Liver (tissue), 9 donors: Measurements from ENCODE around the gene FOXC2. TPM values are rescaled to one million over a fixed set of nuclear protein-coding genes. Genes with fewer than 3 reads are reported as not detected.

Experiments used
- DNase-seq: peaks from one replicate; pipeline ENCODE4 v3.0.0-alpha.2; 2017; ENCODE audit warnings: low spot score
- H3K27ac ChIP-seq, 2 donors: one replicate each; pipeline ENCODE4 v1.7.0; 2013; ENCODE audit warnings: inconsistent platforms in 2 of 2, low read length in 2 of 2, control low read depth in 1 of 2, low read depth in 1 of 2, mild to moderate bottlenecking in 1 of 2
- H3K27me3 ChIP-seq, 4 donors: one replicate each; pipeline versions ENCODE4 v1.6.1 to v1.7.0; 2013; ENCODE audit warnings: low read length in 3 of 4, inconsistent platforms in 1 of 4, mild to moderate bottlenecking in 1 of 4, moderate library complexity in 1 of 4; ENCODE audit not compliant: control insufficient read depth in 4 of 4, insufficient read depth in 4 of 4
- H3K36me3 ChIP-seq, 4 donors: one replicate each; pipeline versions ENCODE4 v1.6.1 to v1.7.0; 2013; ENCODE audit warnings: low read length in 3 of 4, mild to moderate bottlenecking in 3 of 4, low read depth in 1 of 4, moderate library complexity in 1 of 4; ENCODE audit not compliant: control insufficient read depth in 4 of 4, insufficient read depth in 3 of 4
- H3K4me1 ChIP-seq, 4 donors: one replicate each; pipeline versions ENCODE4 v1.6.1 to v1.7.0; 2013; ENCODE audit warnings: low read length in 3 of 4, mild to moderate bottlenecking in 3 of 4, moderate library complexity in 1 of 4; ENCODE audit not compliant: control insufficient read depth in 4 of 4, insufficient read depth in 4 of 4
- H3K4me3 ChIP-seq, 3 donors: one replicate each; pipeline versions ENCODE4 v1.6.1 to v1.7.0; 2013; ENCODE audit warnings: low read length in 3 of 3, control low read depth in 1 of 3, low read depth in 1 of 3, mild to moderate bottlenecking in 1 of 3
- H3K9ac ChIP-seq, 2 donors: one replicate each; pipeline ENCODE4 v1.7.0; 2013; ENCODE audit warnings: low read length in 2 of 2, mild to moderate bottlenecking in 2 of 2, moderate library complexity in 2 of 2, control low read depth in 1 of 2, low read depth in 1 of 2
- H3K9me3 ChIP-seq, 4 donors: one replicate each; pipeline versions ENCODE4 v1.6.1 to v1.7.0; 2013; ENCODE audit warnings: low read length in 3 of 4; ENCODE audit not compliant: control insufficient read depth in 4 of 4
- ATF3 ChIP-seq: IDR thresholded peaks from 2 replicates; pipeline ENCODE4 v1.6.1; 2016; ENCODE audit warnings: antibody characterized with exemption
- CTCF ChIP-seq: fragments of 150-350 bp; IDR thresholded peaks from 2 replicates; pipeline ENCODE4 v1.5.1; 2017; ENCODE audit warnings: improper control_type of control experiment, low read depth, low read length; ENCODE audit not compliant: missing input control
- EGR1 ChIP-seq, 2 donors: IDR thresholded peaks; 2 replicates each; pipeline ENCODE4 v1.6.1; 2016 to 2018; ENCODE audit warnings: antibody characterized with exemption in 2 of 2, low read depth in 2 of 2
- FOXA1 ChIP-seq: IDR thresholded peaks from 2 replicates; pipeline ENCODE4 v1.6.1; 2016; ENCODE audit warnings: antibody characterized with exemption
- FOXA2 ChIP-seq: IDR thresholded peaks from 2 replicates; pipeline ENCODE4 v1.6.1; 2016; ENCODE audit warnings: antibody characterized with exemption
- GABPA ChIP-seq, 2 donors: IDR thresholded peaks in 1 of 2; conservative IDR thresholded peaks in 1 of 2; 2 replicates each; pipeline ENCODE4 v1.6.1; 2016; ENCODE audit warnings: antibody characterized with exemption in 2 of 2, mild to moderate bottlenecking in 1 of 2, moderate library complexity in 1 of 2
- HNF4A ChIP-seq, 2 donors: conservative IDR thresholded peaks; 2 replicates each; pipeline ENCODE4 v1.6.1; 2016; ENCODE audit warnings: antibody characterized with exemption in 2 of 2, mild to moderate bottlenecking in 2 of 2
- HNF4G ChIP-seq: IDR thresholded peaks from 2 replicates; pipeline ENCODE4 v1.6.1; 2016; ENCODE audit warnings: antibody characterized with exemption
- JUND ChIP-seq, 2 donors: IDR thresholded peaks; 2 replicates each; pipeline ENCODE4 v1.6.1; 2016; ENCODE audit warnings: antibody characterized with exemption in 2 of 2
- MAX ChIP-seq: IDR thresholded peaks from 2 replicates; pipeline ENCODE4 v1.6.1; 2016; ENCODE audit warnings: antibody characterized with exemption
- NR2F2 ChIP-seq: IDR thresholded peaks from 2 replicates; pipeline ENCODE4 v1.6.1; 2016; ENCODE audit warnings: antibody characterized with exemption
- RAD21 ChIP-seq, 2 donors: IDR thresholded peaks; 2 replicates each; pipeline ENCODE4 v1.6.1; 2016; ENCODE audit warnings: antibody characterized with exemption in 2 of 2, mild to moderate bottlenecking in 2 of 2
- REST ChIP-seq: IDR thresholded peaks from 2 replicates; pipeline ENCODE4 v1.6.1; 2016; ENCODE audit warnings: antibody characterized with exemption, mild to moderate bottlenecking
- RXRA ChIP-seq, 2 donors: IDR thresholded peaks; 2 replicates each; pipeline ENCODE4 v1.6.1; 2017 to 2018; ENCODE audit warnings: antibody characterized with exemption in 2 of 2, mild to moderate bottlenecking in 1 of 2
- SP1 ChIP-seq: IDR thresholded peaks from 2 replicates; pipeline ENCODE4 v1.6.1; 2018; ENCODE audit warnings: antibody characterized with exemption, mild to moderate bottlenecking
- TAF1 ChIP-seq: conservative IDR thresholded peaks from 2 replicates; pipeline ENCODE4 v1.6.1; 2016; ENCODE audit warnings: antibody characterized with exemption, mild to moderate bottlenecking
- YY1 ChIP-seq: IDR thresholded peaks from 2 replicates; pipeline ENCODE4 v1.6.1; 2016; ENCODE audit warnings: antibody characterized with exemption, mild to moderate bottlenecking
- ZBTB33 ChIP-seq: IDR thresholded peaks from 2 replicates; pipeline ENCODE4 v1.6.1; 2016; ENCODE audit warnings: antibody characterized with exemption
- WGBS: extraction: QIAGEN DNeasy Blood & Tissue Kit; methylation state at CpG from one replicate; pipeline ENCODE4 v1.1.7; 2013; 5-methylcytosine and 5-hydroxymethylcytosine counted together
- polyA plus RNA-seq, 2 donors: library from polyadenylated mRNA; stranded (reverse) in 1 of 2; unstranded in 1 of 2; fragments of 200-250 nt in 1 of 2; fragments of >200 nt in 1 of 2; fragmentation: Nextera tagmentation in 1 of 2; extraction: Ambion mirVana in 1 of 2; gene quantifications; one replicate each; pipeline versions ENCODE4 v1.2.1 to v1.2.3, GENCODE V29; 2013 to 2015
- total RNA-seq, 2 donors: library from RNA; depleted of rRNA; stranded (reverse); fragments of >200 nt; gene quantifications; one replicate each; pipeline ENCODE4 v1.2.3, GENCODE V29; 2014
- donor health status: healthy.
- donor health status: healthy.
- donor health status: healthy.
- donor health status: healthy.
- donor health status: healthy.

Gene FOXC2
- total and polyA plus RNA-seq, 4 donors = 0.03 to 0.09 (median 0.08) TPM; not detected in 1

- no peak for DNase-seq
- Histone ChIP-seq H3K9ac (no peak overlapping the region), H3K27ac (no peak overlapping the region), H3K27me3 (peaks cover 0 to 11% (median 4%) of the 10 kb centered on the region in 4 donors), H3K36me3 (no peaks in the 10 kb centered on the region), H3K4me1 (no peaks in the 10 kb centered on the region), H3K9me3 (no peaks in the 10 kb centered on the region), H3K4me3 (no peak overlapping the region)
- TF ChIP-seq FOXA2 (no peak), REST (no peak), ATF3 (no peak), EGR1 (IDR thresholded peaks at IDR 0.05; ENCODE audit: low read depth in 2 of 2) (no peak), FOXA1 (no peak), TAF1 (no peak), JUND (IDR thresholded peaks at IDR 0.05) (no peak), NR2F2 (no peak), GABPA (IDR thresholded peaks at IDR 0.05 in 1 of 2, conservative IDR thresholded peaks at IDR 0.05 in 1 of 2) (no peak), YY1 (no peak), HNF4A (conservative IDR thresholded peaks at IDR 0.05) (no peak), RAD21 (IDR thresholded peaks at IDR 0.05) (no peak), HNF4G (no peak), CTCF (no peak), ZBTB33 (no peak), MAX (no peak), SP1 (no peak), RXRA (IDR thresholded peaks at IDR 0.05) (no peak)
- 67% methylated on average over 5 of the region's 5 CpGs for WGBS
These were observed 43.4 kb upstream of the FOXC2 start for GRCh38 chr16:86523166-86523740.
